Measurements from ENCODE around the gene NRXN3.

NRXN3 gene

DNA sequence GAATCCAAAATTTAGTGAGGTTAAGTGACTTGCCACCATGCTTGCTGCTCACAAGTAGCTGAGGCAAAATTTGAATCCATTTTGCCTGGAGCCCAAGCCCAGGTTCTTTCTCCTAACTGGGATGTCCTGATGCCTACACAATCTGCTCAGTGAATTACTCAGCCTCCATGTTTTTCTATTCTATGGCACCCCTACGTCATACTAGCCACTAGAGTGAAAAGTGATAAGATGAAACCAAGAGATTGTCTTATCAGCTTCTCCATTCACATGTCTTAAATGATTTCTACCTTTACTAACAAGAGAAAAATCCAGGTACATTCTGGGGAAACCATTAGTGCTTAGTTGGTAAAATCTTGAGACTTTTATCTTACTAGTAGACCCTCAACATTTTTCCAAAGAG lies 1321.0 kb downstream of the NRXN3 start:
- TF ChIP-seq, protein P1, sequence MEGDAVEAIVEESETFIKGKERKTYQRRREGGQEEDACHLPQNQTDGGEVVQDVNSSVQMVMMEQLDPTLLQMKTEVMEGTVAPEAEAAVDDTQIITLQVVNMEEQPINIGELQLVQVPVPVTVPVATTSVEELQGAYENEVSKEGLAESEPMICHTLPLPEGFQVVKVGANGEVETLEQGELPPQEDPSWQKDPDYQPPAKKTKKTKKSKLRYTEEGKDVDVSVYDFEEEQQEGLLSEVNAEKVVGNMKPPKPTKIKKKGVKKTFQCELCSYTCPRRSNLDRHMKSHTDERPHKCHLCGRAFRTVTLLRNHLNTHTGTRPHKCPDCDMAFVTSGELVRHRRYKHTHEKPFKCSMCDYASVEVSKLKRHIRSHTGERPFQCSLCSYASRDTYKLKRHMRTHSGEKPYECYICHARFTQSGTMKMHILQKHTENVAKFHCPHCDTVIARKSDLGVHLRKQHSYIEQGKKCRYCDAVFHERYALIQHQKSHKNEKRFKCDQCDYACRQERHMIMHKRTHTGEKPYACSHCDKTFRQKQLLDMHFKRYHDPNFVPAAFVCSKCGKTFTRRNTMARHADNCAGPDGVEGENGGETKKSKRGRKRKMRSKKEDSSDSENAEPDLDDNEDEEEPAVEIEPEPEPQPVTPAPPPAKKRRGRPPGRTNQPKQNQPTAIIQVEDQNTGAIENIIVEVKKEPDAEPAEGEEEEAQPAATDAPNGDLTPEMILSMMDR (IDR thresholded peaks at IDR 0.05; ENCODE audit: extremely low read depth, insufficient read depth, missing control alignments), result no peak
- in situ Hi-C loops (cut with MboI; ENCODE audit: low pct_unique_long_range_greater_than_20kb, low sequenced_read_pairs, unreplicated experiment), result no loop called here
- DNase-seq (ENCODE audit: low spot score), result no peak

DNA sequence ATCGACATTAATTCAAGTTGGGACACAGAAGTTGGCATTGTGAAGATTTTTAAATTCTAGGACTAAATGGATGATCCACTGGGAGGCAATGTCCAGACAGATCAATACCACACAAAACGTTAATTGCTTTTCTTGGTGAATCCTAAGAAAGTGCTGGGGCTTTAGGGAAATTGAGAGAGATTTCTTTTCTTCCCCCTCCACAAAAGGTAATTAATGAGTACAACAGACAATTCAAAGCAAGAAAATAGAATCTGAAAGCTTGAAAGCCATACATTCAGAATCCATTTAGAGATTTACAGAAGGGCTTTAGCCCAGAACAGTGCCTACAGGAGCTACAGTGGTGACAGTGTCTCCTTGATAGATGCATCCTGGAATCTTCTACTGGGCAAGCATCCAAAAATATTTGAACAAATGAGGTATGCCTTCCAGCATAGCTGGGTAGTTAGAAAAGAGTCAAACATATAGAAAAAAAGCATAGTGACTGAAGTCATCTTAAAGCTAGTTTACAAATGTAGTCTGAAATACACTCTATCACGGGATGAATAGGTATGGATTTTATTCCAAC lies 1323.0 kb downstream of the NRXN3 start:
- DNase-seq (ENCODE audit: low spot score), result no peak
- TF ChIP-seq, protein P1 (IDR thresholded peaks at IDR 0.05; ENCODE audit: extremely low read depth, insufficient read depth, missing control alignments), result no peak
- in situ Hi-C loops (cut with MboI; ENCODE audit: low pct_unique_long_range_greater_than_20kb, low sequenced_read_pairs, unreplicated experiment), result no loop called here

DNA sequence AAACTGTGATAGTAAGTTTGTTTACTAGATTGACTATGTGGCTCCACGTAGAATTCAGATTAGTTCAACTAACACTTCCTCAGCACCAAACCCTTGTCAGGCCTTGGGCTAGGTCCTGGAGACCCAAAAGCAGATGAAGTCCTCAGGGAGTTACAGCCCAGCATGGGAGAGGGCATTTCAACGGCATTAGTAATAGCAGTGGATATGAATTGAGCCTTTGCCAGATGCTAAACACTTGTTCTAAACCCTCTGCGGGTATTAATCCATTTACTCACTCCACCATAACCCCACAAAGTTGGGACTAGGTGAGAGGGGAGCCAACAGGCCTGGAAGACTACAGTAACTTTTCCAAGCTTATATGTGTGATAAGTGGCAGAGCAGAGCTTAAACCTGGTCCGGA lies 1326.5 kb downstream of the NRXN3 start:
- in situ Hi-C loops (cut with MboI; ENCODE audit: low pct_unique_long_range_greater_than_20kb, low sequenced_read_pairs, unreplicated experiment), result no loop called here
- no peak for DNase-seq (ENCODE audit: low spot score)
- TF ChIP-seq, protein P1 (IDR thresholded peaks at IDR 0.05; ENCODE audit: extremely low read depth, insufficient read depth, missing control alignments), result no peak

DNA sequence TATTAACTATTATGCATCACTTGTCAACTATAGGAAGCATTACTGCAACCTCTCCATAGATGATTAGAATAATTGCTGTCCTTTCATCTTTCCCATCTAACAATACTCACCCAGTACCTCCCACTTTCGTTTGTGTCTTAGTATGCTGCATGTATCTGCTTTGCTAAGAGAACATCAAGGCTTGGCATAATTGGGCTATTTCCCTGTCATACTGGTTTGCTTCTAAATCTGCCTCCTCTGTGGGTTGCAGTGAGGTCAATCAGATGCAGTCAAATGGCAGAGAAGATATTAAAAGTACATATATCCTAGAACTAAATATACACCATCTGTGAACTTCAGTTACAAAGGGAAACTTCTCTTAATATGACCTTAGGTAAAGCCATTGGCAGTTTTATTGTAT lies 1330.3 kb downstream of the NRXN3 start:
- in situ Hi-C loops (cut with MboI; ENCODE audit: low pct_unique_long_range_greater_than_20kb, low sequenced_read_pairs, unreplicated experiment), result no loop called here
- DNase-seq (ENCODE audit: low spot score), result no peak
- TF ChIP-seq, protein P1 (IDR thresholded peaks at IDR 0.05; ENCODE audit: extremely low read depth, insufficient read depth, missing control alignments), result no peak

DNA sequence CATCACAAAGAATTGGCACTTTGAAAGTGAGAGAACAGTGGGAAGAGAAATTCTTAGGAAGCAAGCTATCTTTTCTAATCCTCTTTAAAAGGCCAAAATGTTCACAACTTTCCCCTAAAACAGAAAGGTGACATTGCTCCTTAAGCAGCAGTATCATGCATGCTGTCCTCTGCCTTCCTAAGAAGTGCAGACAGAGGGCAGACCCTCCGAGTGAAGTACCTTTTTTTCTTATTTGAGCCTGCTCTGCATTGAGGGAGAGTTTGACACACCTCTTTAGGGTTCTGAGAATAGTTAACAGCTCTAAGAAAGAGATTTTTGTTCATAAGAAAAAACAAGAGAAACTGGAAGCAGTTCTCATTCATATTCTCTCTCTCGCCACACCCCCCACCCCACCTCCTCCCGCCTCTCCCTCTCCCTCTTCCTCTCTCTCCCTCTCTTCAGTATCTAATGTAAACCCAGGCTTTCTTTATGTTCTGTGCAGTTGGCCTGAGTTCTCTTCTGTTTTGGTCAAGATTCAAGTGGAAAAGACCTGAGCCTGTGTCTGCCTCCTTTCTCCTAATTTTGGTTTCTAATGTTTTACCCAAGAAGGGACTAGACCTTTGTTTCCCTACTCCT lies 1332.1 kb downstream of the NRXN3 start:
- in situ Hi-C loops (cut with MboI; ENCODE audit: low pct_unique_long_range_greater_than_20kb, low sequenced_read_pairs, unreplicated experiment), result no loop called here

DNA sequence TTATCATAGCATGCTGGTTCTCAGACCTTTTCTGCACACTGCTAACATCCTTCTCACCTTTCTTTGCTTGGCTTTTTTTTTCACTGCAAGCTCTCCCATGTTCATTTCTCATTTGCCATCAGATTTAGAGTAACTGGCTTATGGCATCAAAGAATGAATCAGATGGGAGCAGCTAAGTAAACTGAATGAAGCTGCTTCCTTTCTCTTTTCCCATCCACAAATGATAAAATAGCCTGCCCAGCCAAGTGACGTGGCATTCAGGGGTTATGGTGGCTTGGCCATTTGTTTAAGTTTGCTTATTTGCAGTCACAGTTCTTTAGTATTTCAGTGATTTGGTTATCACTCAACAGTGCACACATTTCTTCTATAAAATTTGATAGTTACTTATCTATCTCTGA lies 1332.6 kb downstream of the NRXN3 start:
- in situ Hi-C loops (cut with MboI; ENCODE audit: low pct_unique_long_range_greater_than_20kb, low sequenced_read_pairs, unreplicated experiment), result no loop called here
- TF ChIP-seq, protein P1 (IDR thresholded peaks at IDR 0.05; ENCODE audit: extremely low read depth, insufficient read depth, missing control alignments), result no peak
- no peak for DNase-seq (ENCODE audit: low spot score)

More for the DNA sequence above, 1332.1 kb downstream of the NRXN3 start:
- TF ChIP-seq, protein P1 (IDR thresholded peaks at IDR 0.05; ENCODE audit: extremely low read depth, insufficient read depth, missing control alignments), result no peak
- no peak for DNase-seq (ENCODE audit: low spot score)
